ENCODE measurements around the gene SLC49A3. TPM values are rescaled to one million over a fixed set of nuclear protein-coding genes. Genes with fewer than 3 reads are reported as not detected.
A peak's percentile ranks its signal among the peaks of the same experiment; 100 is the strongest.

Gene SLC49A3
- total RNA-seq, 2 donors from 2014 or later = 10.0 to 12.0 TPM

- Histone ChIP-seq H3K27ac (peak overlapping the region; percentile 80 to 84), H3K9me3 (no peaks in the 10 kb centered on the region), H3K27me3 (no peaks in the 10 kb centered on the region), H3K4me1 (peaks cover 0 to 46% of the 10 kb centered on the region in 2 donors), H3K4me3 (peak overlapping the region; percentile 43 to 58), H3K36me3 (no peaks in the 10 kb centered on the region)
- TF ChIP-seq, protein P1, sequence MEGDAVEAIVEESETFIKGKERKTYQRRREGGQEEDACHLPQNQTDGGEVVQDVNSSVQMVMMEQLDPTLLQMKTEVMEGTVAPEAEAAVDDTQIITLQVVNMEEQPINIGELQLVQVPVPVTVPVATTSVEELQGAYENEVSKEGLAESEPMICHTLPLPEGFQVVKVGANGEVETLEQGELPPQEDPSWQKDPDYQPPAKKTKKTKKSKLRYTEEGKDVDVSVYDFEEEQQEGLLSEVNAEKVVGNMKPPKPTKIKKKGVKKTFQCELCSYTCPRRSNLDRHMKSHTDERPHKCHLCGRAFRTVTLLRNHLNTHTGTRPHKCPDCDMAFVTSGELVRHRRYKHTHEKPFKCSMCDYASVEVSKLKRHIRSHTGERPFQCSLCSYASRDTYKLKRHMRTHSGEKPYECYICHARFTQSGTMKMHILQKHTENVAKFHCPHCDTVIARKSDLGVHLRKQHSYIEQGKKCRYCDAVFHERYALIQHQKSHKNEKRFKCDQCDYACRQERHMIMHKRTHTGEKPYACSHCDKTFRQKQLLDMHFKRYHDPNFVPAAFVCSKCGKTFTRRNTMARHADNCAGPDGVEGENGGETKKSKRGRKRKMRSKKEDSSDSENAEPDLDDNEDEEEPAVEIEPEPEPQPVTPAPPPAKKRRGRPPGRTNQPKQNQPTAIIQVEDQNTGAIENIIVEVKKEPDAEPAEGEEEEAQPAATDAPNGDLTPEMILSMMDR (IDR thresholded peaks at IDR 0.05) = no peak
- no peak for DNase-seq (ENCODE audit: low spot score)
These were observed 739 bp downstream of the SLC49A3 start for GRCh38 chr4:687971-688853.

DNA sequence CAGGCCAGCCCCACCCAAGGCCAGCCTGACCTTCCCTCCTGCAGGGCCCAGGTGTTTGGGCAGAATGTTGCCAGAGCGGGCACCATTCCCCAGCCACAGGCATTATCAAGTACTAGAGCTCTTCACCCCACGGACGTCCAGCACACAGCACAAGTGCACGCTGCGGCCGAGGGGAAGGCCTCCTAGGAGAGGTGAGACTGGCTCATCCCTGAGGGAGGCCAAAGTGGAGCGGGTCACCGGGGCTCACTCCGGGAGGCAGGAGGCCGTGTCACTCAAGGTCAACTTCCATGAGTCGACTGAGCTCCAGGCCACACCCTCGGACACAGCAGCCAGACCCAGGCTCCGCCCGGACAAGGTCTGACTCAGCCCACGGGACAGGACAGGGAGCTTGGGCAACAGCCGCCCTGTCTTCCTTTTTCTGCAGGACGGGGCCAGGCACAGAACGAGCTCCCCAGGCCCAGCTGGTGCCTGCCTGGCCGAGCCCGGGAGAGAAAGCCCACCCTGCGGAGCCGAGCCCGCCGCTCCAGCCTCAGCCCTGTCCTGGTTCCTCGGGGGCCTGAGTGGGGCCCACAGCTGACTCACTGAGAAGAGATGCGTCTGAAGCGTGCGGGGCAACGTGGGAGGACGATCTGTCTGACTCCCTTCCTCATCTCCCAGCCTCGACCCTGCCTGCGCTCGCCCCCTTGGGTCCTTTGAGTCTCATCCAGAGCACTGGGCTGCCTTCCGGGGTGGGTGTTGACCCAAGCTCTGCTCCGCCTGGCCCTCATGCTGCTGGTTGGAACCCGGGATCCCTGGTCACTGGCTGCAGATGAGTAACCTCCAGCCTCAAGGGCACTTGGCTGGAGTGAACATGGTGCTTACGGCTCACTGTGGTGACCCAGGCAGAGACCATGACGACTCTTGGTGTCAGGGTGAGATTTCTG lies 1.6 kb downstream of the SLC49A3 start:
- Histone ChIP-seq H3K4me1 (peaks cover 0 to 51% of the 10 kb centered on the region in 2 donors), H3K36me3 (no peaks in the 10 kb centered on the region), H3K9me3 (no peaks in the 10 kb centered on the region), H3K4me3 (peak overlapping the region in 1 of 2 donors; percentile 58), H3K27me3 (no peaks in the 10 kb centered on the region), H3K27ac (peak overlapping the region; percentile 80 to 84)
- DNase-seq (ENCODE audit: low spot score) = peak; percentile 97
- TF ChIP-seq, protein P1 (IDR thresholded peaks at IDR 0.05) = no peak

DNA sequence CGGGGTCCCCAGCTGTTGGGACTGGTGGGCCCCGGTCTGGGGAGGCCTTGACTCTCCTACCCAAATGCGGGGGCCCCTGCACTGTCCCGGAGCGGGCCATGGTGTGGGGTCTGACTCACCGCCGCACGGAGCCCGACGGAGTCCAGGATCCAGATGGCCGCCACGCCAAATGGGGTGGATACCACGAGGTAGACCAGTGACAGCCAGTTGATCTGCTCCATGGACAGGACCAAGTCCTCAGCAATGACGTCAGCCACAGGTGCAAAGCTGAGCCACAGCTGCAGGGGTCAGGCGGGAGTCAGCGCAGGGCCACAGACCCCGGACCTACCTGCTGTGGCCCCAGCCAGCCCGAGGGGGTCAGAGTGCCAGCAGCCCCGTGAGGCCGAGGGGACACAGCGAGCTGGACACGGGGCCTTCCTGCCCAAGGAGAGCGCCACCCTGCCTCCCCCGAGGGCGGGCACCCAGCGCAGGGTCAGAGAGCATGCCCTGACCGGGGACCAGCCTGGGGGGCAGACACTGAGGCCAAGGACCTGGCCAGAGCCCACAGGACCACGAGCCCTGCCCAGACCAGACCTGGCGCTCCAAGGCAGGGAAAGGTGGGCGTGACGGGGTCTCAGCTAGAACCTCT lies 2.4 kb downstream of the SLC49A3 start:
- Histone ChIP-seq H3K27ac (peak overlapping the region; percentile 48 to 84), H3K4me1 (peaks cover 0 to 51% of the 10 kb centered on the region in 2 donors), H3K36me3 (no peaks in the 10 kb centered on the region), H3K27me3 (no peaks in the 10 kb centered on the region), H3K4me3 (no peak overlapping the region), H3K9me3 (no peaks in the 10 kb centered on the region)
- no peak for DNase-seq (ENCODE audit: low spot score)
- TF ChIP-seq, protein P1 (IDR thresholded peaks at IDR 0.05) = no peak

DNA sequence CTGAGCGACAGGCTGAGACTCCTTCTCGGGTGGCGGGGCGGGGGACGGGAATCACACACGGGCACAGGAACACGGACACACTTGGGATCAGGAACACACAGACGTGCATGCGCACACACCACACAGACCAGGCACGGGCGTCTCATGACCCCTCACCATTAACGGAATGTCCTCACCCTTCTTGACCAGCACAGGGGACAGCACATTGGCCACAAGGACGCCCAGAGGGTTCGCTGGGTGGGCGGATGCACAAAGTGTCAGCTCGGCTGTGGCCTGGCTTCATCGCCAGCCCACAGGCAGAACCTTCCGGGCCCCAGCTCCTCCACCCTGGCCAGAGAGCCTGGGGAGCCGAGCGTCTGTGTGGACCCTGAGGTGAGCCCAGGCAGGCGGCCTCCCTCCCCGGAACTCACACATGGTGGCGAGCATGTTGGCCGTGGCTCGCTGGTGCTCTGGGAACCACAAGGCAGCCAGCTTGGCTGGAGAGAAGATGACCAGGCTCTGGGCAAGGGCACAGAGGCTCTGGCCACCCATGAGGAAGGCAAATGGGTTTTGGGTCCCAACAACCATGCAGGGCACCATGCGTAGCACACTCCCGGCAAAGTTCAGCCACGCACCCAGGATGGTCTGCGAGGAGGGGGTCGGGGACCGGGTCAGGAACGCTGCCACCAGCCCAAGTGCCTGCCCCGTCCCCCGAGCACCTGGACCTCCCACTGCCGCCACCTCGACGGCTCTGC lies 3.1 kb downstream of the SLC49A3 start:
- Histone ChIP-seq H3K27ac (no peak overlapping the region), H3K9me3 (no peaks in the 10 kb centered on the region), H3K27me3 (no peaks in the 10 kb centered on the region), H3K4me3 (no peak overlapping the region), H3K4me1 (peaks cover 0 to 56% of the 10 kb centered on the region in 2 donors), H3K36me3 (no peaks in the 10 kb centered on the region)
- no peak for DNase-seq (ENCODE audit: low spot score)
- TF ChIP-seq, protein P1 (IDR thresholded peaks at IDR 0.05) = no peak

Data from right atrium auricular region (tissue), 2 donors.